HG03280 (cell line): ENCODE data around the gene DDX19B.
"Not testable (repeated sequence)": the region's sequence is repeated elsewhere in the genome, so short reads cannot be mapped to it uniquely, and the experiment has no call there.

Experiments used
- ATAC-seq: cut with Tn5 transposase; IDR thresholded peaks from one replicate; pipeline ENCODE4 v1.9.1; 2021; ENCODE audit warnings: mild to moderate bottlenecking, moderate library complexity; ENCODE audit not compliant: unreplicated experiment

The DDX19B gene

GRCh38 chr16:70348991-70349390 lies 50.0 kb downstream of the DDX19B start:
- ATAC-seq, result no peak

- no peak for ATAC-seq
Measured at GRCh38 chr16:70349783-70350182, 50.8 kb downstream of the DDX19B start.

GRCh38 chr16:70359552-70359951 lies 60.6 kb downstream of the DDX19B start:
- ATAC-seq, result no peak

- ATAC-seq, result no peak
Measured at GRCh38 chr16:70364399-70364798, 65.4 kb downstream of the DDX19B start.

GRCh38 chr16:70370145-70370544 lies 71.2 kb downstream of the DDX19B start:
- ATAC-seq, result not testable (repeated sequence)

GRCh38 chr16:70370924-70371323 lies 71.9 kb downstream of the DDX19B start:
- ATAC-seq, result no peak

GRCh38 chr16:70372921-70373728 lies 74.1 kb downstream of the DDX19B start:
- ATAC-seq, result no peak

- ATAC-seq, result no peak
Measured at GRCh38 chr16:70374213-70374612, 75.2 kb downstream of the DDX19B start.

- ATAC-seq, result no peak
Measured at GRCh38 chr16:70375636-70376611, 76.9 kb downstream of the DDX19B start.

GRCh38 chr16:70377782-70378181 lies 78.8 kb downstream of the DDX19B start:
- no peak for ATAC-seq

GRCh38 chr16:70378869-70379493 lies 80.0 kb downstream of the DDX19B start:
- ATAC-seq, result no peak

GRCh38 chr16:70380248-70380918 lies 81.4 kb downstream of the DDX19B start:
- ATAC-seq, result peak; percentile 12

- peak; percentile 89 for ATAC-seq
Measured at GRCh38 chr16:70380919-70381603, 82.1 kb downstream of the DDX19B start.

- no peak for ATAC-seq
Measured at GRCh38 chr16:70381604-70382342, 82.8 kb downstream of the DDX19B start.

- ATAC-seq, result no peak
Measured at GRCh38 chr16:70383421-70383960, 84.5 kb downstream of the DDX19B start.
